CD4-positive, alpha-beta T cell treated with Interleukin-21 for 1 hour (primary cell): ENCODE measurements around the gene CAMSAP1.

Experiments
- DNase-seq: peaks from one replicate; pipeline ENCODE4 v3.0.0-alpha.2; 2020

CAMSAP1 gene

GRCh38 chr9:135805422-135806022 lies 101.8 kb downstream of the CAMSAP1 start:
- DNase-seq: no peak

- DNase-seq: no peak
These were observed 102.5 kb downstream of the CAMSAP1 start for GRCh38 chr9:135804581-135805421.

- DNase-seq: no peak
These were observed 103.9 kb downstream of the CAMSAP1 start for GRCh38 chr9:135803441-135803840.

DNA sequence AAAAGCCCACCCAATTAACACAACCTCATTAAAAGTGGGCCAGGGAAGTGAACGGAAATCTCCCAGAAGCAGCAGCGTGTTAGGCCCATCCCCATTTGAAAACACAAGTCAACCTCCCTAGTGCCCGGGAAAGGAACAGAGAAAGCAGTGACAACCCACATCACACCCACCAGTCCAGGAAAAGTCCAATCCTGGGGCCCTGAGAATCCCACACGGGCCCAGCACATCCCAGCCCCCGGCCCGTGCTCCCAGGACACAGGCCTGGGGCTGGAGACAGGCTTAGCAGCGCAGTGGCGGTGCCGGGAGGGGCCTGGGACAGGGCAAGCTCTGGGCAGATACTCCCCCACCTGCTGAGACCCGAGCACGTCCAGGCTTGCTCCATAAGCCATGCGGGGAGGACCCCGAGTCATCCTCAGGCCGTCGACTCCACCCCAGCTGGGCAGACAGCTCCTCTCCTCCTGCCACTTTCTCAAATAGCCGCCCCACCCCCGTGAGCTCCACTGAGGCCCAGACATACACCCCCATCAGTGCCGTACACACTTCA lies 104.4 kb downstream of the CAMSAP1 start:
- DNase-seq: no peak

DNA sequence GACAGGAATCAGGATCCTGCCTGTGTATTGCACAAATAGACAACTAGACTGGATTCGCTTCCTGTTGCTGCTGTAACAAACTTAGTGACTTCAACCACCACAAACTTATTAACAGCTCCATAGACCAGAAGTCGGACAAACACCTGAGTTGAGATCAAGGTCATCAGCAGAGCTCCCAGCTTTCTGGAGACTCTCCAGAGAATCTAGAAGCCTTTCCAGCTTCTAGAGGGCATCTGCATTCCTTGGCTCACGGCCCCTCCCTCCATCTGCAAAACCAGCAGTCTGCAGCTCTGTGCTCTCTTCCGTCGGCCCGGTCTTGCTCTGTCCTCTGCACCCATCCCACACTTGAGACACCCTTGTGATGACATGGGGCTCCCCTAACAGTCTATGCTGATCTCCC lies 106.3 kb downstream of the CAMSAP1 start:
- DNase-seq: no peak

DNA sequence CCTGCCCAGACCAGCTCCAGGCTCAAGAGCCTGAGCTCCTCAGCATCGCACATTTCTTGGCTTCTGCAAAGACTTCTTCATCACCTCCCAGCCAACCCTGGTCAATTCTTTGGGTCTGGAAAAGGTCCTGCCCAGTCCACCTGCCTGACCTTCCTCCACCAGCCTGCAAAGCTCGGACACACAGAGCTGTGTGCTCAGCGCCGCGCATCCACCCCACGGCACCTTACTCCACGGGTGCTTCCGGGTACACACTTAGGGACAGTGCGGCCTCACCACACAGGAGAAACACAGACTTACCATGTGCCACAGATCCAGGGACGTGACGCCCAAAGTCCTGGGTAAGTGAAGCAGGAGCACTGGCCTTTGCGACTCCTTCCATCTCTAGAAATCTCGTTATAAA lies 108.1 kb downstream of the CAMSAP1 start:
- no peak for DNase-seq

GRCh38 chr9:135798263-135798585 lies 109.1 kb downstream of the CAMSAP1 start:
- no peak for DNase-seq

DNA sequence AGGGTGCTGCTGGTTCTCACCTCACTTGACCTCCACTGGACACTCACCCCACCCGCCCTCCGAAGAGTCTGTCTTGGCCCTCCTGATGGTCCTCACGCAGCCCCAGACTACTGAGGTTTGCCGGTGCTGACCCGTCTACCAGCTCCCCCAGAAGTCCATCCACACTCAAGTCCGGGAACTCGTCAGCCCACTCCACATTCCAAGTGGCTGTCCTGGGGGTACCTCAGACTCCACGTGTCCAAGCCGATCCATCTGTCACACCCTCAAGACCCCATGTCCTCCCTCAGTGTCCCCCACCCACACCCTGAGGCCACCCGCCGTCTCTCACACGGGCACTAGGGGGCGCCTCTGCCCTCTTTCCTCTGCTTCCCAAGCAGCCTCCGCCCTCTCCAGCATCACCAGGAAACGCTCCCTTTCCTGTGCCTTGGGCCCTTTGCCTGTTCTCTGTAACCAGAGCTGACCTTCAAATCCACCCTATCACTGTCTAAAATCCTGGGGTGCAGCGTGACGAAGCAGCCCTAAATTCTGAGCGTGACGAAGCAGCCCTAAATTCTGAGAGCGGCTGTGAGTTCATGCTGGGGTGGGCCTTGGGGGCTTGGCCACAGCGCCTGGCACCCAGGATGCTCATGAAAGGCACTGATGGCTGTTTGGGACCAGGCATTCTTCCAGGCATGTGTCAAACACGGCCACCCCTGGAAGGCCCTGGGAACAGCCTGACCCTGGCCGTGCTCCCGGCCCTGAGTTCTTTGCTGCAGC lies 109.7 kb downstream of the CAMSAP1 start:
- no peak for DNase-seq

GRCh38 chr9:135796784-135797485 lies 110.4 kb downstream of the CAMSAP1 start:
- no peak for DNase-seq

DNA sequence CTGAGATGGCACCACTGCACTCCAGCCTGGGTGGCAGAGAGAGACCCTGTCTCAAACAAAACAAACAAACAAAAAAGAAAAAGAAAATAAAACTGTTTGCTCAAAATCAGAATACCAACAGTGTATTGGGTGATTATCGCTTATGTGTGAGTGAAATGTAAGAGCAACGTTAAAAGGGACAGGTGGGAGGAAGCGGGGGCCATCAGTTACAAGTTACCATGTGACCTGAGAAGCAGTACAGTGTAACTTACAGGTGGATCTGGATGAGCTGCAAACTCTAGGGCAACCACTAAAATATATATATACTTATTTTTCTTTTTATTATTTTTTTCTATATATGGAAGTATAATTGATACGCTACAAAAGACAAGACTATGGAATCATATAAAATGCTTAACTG lies 112.0 kb downstream of the CAMSAP1 start:
- DNase-seq: no peak

DNA sequence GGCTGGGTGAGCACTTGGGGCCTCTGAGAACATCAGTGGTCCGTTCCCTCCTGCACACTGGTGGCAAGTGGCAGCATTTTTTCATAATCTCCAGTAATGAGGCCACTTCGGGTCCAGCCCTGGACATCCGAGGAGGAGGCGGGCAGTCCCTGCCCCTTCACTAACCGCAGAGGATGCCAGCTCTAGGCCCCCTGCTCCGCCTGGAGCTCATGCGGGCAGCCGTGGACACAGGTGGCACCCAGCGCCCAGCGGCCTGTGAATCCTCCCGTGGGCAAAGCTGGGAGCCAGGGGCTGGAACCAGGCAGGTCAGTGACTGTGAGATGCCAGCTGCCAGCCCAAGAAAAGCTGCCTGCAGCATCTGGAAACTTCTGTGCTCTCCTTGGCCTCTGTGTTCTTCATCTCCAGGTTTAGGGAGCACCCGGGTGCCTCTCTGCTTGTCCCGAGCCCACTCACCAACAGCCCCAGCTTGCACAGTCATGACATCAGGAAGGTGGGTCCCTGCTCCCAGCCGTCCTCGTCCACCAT lies 112.9 kb downstream of the CAMSAP1 start:
- DNase-seq: no peak

DNA sequence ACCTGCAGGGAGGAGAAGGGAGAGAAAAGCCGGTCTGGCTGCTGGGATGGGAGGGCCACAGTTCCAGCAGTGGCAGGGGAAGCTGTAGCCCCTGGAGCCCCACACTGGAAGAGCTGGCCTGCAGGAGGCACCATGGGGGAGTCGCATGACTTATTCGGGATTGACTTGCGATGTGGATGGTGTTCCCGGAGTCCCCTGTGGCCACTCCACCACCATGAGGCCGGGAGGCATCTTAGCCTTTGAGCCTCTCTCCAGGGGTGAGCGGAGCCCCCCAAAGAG lies 113.3 kb downstream of the CAMSAP1 start:
- no peak for DNase-seq

DNA sequence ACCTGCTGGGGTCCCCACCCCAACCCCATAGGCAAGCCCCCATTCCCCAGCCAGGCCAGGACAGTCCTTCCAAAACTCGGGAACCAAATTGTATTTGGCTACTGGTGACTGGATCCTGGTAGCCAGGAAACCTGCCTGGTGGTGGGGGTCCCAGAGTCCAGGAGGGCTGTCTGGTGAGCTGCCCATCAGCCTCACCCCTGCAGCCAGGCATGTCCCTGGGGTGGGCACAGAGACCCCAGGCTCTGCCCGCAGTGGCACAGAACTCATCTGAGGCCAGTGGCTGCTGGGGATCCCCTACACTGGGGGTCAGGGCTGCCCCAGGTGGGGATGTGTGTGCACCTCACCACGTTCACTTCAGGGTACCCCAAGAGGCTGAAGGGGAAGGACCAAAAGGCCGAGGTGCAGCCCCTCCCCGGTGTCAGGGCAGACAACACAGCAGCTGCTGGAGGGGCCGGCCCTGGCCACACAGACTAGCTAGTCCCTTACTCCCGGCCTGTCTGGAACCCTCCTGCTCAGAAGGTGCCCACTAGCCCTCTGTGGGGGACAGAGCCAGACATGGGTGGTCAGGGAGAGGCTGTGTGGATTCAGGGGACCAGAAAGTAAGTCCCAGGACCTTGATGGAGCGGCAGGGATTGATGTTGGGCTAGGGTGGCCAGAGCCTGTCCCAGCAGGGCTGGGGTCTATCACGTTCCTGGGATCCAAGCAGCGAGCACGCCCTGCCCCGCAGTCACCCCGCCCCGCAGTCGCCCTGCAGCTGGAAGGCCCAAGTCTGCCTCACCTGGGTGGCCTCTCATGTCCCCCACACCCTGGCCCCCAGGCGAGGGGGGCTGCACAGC lies 113.9 kb downstream of the CAMSAP1 start:
- no peak for DNase-seq

- DNase-seq: no peak
These were observed 114.8 kb downstream of the CAMSAP1 start for GRCh38 chr9:135792268-135793128.

DNA sequence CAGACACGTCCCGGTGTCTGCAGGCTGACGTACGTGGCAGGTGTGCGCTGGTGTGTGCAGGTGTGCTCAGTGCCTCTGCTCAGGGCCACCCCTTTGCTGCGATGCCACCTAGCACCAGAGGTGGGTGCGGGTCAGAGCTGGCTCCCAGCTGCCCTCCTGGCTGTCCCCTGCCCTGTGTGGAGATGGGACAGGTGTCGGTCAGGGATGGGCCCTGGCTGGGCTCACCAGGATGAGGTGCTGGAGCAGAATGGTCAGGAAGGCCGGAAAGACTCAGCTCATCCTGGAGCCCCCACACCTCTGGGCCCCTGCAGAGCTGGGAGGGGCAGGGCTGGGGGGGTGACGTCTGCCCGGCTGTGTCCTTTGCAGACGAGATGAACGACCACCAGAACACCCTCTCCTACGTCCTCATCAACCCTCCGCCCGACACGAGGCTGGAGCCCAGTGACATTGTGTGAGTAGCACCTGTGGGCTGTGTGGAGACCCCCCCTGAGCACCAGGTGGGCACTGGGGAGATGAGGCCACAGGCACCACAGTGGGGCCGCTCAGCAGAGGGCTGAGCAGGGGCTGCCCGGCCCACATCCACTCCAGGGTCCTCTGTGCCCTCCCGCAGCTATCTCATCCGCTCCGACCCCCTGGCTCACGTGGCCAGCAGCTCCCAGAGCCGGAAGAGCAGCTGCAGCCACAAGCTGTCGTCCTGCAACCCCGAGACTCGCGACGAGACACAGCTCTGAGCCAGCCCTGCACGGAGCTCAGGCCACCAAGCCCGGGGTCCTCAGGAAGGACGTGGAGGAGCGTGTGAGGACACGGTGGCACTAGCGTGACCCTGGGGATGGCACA lies 115.7 kb downstream of the CAMSAP1 start:
- no peak for DNase-seq

DNA sequence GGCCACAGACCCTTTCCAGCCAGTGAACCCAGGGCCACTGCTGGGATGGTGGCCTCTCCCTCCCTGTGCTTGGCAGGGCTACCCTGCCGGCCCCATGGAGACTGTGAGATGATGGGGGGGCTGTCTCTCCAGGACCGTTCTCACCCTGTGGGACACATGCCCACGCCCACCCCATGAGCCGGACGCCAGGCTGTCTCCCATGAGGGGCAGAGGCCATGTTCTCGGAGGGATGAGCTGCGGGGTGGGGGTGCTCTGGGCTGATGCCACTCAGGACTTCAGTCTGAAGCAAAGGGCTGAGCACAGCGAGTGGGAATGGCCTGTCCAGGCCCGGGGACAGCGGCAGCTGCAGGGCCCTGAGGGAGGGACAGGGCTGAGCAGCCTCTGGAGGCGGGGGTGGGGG lies 116.5 kb downstream of the CAMSAP1 start:
- no peak for DNase-seq

DNA sequence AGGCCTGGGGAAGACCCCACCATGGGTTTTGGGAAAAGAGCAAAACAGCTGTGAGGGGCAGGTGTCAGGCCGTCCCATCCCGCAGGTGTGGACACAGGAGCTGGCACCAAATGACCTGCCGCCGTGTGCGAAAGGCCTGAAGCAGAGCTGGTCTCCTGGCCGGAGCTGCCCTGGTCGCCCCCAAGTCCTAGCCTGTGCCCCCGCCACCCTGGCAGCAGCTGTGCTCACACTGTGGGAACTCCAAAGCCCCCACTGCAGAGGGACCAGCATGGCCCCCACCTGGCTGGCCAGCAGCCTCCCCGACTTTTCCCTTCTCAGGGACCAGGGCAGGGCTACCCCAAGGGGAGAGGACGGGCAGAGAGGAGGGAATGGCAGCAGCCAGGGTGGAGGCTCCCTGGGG lies 117.0 kb downstream of the CAMSAP1 start:
- no peak for DNase-seq

DNA sequence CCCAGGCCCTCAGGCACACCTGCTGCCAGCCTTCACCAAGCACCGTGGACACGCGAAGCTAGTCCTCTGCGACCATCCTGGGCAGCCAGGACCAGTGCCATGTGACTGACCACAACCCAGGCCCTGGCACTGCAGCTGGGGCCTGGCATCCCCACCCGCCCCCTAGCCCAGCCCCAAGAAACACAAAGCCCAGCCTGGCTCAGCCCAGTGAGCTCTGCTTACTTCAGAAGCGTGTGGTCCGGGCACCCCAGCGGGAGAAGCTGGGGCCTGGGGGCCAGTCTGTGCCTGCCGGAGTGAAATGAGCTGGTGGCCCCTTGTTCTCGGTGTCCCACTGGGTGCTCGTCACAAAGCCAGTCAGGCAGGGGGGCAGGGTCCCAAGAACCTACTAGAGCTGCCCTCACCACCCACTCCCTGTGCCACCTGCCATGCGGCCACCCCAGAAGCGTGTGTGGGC lies 117.5 kb downstream of the CAMSAP1 start:
- DNase-seq: no peak

GRCh38 chr9:135788576-135789300 lies 118.6 kb downstream of the CAMSAP1 start:
- no peak for DNase-seq
